DOHH2 (cell line): ENCODE data around the gene LDLRAD1.
"Not testable (repeated sequence)": the region's sequence is repeated elsewhere in the genome, so short reads cannot be mapped to it uniquely, and the experiment has no call there.

Experiments used
- H3F3A ChIP-seq: fragments of 200-600 bp; sonication (generic), shearing (Covaris generic); 2 replicates; pipeline ENCODE4 v1.6.0; 2016; ENCODE audit warnings: antibody characterized with exemption, mild to moderate bottlenecking; ENCODE audit not compliant: control insufficient read depth, insufficient read depth
- H3K27ac ChIP-seq: fragments of 200-600 bp; sonication (generic); 2 replicates; pipeline ENCODE4 v1.5.1; 2014; ENCODE audit warnings: low read depth, mild to moderate bottlenecking, low read length, moderate library complexity
- H3K27me3 ChIP-seq: fragments of 200-600 bp; sonication (generic); 2 replicates; pipeline ENCODE4 v1.6.1; 2014; ENCODE audit warnings: mild to moderate bottlenecking, low read length, mixed read lengths; ENCODE audit not compliant: control insufficient read depth
- H3K36me3 ChIP-seq: fragments of 200-600 bp; sonication (generic); 2 replicates; pipeline ENCODE4 v1.6.1; 2014; ENCODE audit warnings: mild to moderate bottlenecking, low read length, moderate library complexity, mixed read lengths; ENCODE audit not compliant: control insufficient read depth
- H3K4me1 ChIP-seq: fragments of 200-600 bp; sonication (generic); 2 replicates; pipeline ENCODE4 v1.6.1; 2014; ENCODE audit warnings: mild to moderate bottlenecking, low read length, mixed read lengths; ENCODE audit not compliant: control insufficient read depth
- H3K4me2 ChIP-seq: fragments of 200-600 bp; sonication (generic); 2 replicates; pipeline ENCODE4 v1.6.0; 2014; ENCODE audit warnings: mild to moderate bottlenecking, low read length, moderate library complexity
- H3K4me3 ChIP-seq: fragments of 200-600 bp; sonication (generic); 2 replicates; pipeline ENCODE4 v1.5.1; 2014; ENCODE audit warnings: mild to moderate bottlenecking, low read length, mixed read lengths
- H3K79me2 ChIP-seq: fragments of 200-600 bp; sonication (generic); 2 replicates; pipeline ENCODE4 v1.6.1; 2014; ENCODE audit warnings: mild to moderate bottlenecking, low read length, mixed read lengths; ENCODE audit not compliant: control insufficient read depth
- H3K9me2 ChIP-seq: fragments of 200-600 bp; sonication (generic); replicated peaks from 2 replicates; pipeline ENCODE4 v1.6.1; 2014; ENCODE audit warnings: mild to moderate bottlenecking, low read length, mixed read lengths; ENCODE audit not compliant: control insufficient read depth
- H3K9me3 ChIP-seq: fragments of 200-600 bp; sonication (generic); 2 replicates; pipeline ENCODE4 v1.6.1; 2014; ENCODE audit warnings: antibody characterized with exemption, low read length, mixed read lengths; ENCODE audit not compliant: control insufficient read depth, insufficient read depth
- H4K20me1 ChIP-seq: fragments of 200-600 bp; sonication (generic); 2 replicates; pipeline ENCODE4 v1.6.0; 2014; ENCODE audit warnings: low read depth, mild to moderate bottlenecking, antibody characterized with exemption, low read length, moderate library complexity; ENCODE audit not compliant: control insufficient read depth, insufficient read depth
- CTCF ChIP-seq: fragments of 200-600 bp; sonication (generic); IDR thresholded peaks from one replicate; pipeline ENCODE4 v1.5.1; 2014; ENCODE audit warnings: antibody characterized with exemption, mild to moderate bottlenecking, low read depth, low read length; ENCODE audit not compliant: poor library complexity, severe bottlenecking
- EZH2phosphoT487 ChIP-seq: fragments of 200-600 bp; sonication (generic); IDR thresholded peaks from 2 replicates; pipeline ENCODE4 v1.6.1; 2017; ENCODE audit warnings: borderline replicate concordance, mild to moderate bottlenecking, antibody characterized with exemption, low read length, moderate library complexity, mixed read lengths

LDLRAD1 gene

DNA sequence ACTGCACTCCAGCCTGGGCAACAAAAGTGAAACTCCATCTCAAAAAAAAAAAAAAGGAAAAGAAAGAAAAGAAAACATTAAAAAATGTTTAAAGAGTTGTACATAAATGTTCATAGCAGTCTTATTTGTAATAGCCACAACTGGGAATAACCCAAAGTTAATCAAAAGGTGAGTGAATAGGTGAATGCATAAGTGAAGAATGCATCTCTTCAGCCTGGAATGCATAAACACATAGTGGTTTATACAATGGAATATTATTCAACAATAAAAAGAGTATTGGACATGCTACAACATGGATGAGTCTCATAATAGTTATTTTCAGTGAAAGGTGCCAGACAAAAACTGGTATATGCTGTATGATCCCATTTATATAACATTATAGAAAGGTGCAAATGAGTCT, 18.1 kb downstream of the LDLRAD1 start:
- H3K79me2 ChIP-seq = no peaks in the 10 kb centered on the region
- H3K4me1 ChIP-seq = no peaks in the 10 kb centered on the region
- no peaks in the 10 kb centered on the region for H3K9me3 ChIP-seq
- H4K20me1 ChIP-seq = no peaks in the 10 kb centered on the region
- H3K4me2 ChIP-seq = no peak overlapping the region
- no peaks in the 10 kb centered on the region for H3K36me3 ChIP-seq
- no peaks in the 10 kb centered on the region for H3F3A ChIP-seq
- H3K27me3 ChIP-seq = no peaks in the 10 kb centered on the region
- no peak overlapping the region for H3K27ac ChIP-seq
- no peak overlapping the region for H3K4me3 ChIP-seq
- no peaks in the 10 kb centered on the region for H3K9me2 ChIP-seq
- TF ChIP-seq EZH2phosphoT487 (no peak), CTCF (no peak)

DNA sequence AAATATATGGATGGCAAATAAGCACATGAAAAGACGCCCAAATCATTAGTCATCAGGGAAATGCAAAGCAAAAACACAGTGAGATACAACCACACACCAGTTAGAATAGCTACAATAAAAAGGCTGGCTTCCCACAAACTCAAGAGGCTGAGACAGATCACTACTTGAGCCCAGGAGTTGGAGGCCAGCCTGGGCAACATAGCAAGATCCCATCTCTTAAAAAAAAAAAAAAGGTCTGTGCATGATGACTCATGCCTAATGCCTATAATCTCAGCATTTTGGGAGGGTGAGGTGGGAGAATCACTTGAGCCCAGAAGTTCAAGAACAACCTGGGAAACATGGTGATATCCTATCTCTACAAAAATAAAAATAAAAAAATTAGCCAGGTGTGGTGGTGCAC, 19.8 kb downstream of the LDLRAD1 start:
- H4K20me1 ChIP-seq = no peaks in the 10 kb centered on the region
- no peak overlapping the region for H3K4me3 ChIP-seq
- H3K9me2 ChIP-seq = no peaks in the 10 kb centered on the region
- no peaks in the 10 kb centered on the region for H3K9me3 ChIP-seq
- TF ChIP-seq CTCF (no peak), EZH2phosphoT487 (no peak)
- no peaks in the 10 kb centered on the region for H3K79me2 ChIP-seq
- H3K4me2 ChIP-seq = no peak overlapping the region
- no peaks in the 10 kb centered on the region for H3K36me3 ChIP-seq
- no peaks in the 10 kb centered on the region for H3K4me1 ChIP-seq
- H3K27ac ChIP-seq = no peak overlapping the region
- H3F3A ChIP-seq = no peaks in the 10 kb centered on the region
- H3K27me3 ChIP-seq = no peaks in the 10 kb centered on the region

DNA sequence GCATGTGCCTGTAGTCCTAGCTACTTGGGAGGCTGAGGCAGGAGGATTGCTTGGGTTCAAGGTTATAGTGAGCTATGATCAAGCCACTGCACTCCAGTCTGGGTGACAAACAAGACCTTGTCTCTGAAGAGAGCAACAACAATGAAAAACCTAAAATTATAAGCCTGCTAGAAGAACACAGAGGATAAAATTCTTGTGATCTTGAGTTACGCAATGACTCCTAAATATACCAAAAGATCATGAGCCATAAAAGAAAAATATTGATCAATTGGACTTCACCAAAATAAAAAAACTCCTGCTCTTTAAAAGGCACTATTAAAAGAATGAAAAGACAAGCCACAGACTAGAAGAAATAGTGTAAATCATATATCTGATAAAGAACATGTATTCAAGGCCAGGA, 22.3 kb downstream of the LDLRAD1 start:
- H3K9me3 ChIP-seq = peaks cover 13% of the 10 kb centered on the region

DNA sequence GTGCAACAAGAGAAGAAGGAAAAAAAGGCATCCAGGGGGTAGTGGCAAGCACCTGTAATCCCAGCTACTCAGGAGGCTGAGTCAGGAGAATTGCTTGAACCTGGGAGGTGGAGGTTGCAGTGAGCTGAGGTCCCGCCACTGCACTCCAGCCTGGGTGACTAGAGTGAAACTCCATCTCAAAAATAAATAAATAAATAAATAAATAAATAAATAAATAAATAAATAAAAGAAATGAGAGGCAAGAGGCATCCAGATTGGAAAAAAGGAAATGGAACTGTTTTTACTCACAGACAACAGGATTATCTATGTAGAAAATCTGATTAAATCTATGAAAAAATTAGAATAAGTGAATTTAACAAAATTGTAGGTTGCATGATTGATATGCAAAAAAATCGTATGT, 23.5 kb downstream of the LDLRAD1 start:
- not testable (repeated sequence) for H3F3A ChIP-seq, H3K9me2 ChIP-seq, H3K4me3 ChIP-seq, H3K27me3 ChIP-seq, H3K27ac ChIP-seq, H3K36me3 ChIP-seq, H3K79me2 ChIP-seq, H3K4me2 ChIP-seq, H3K4me1 ChIP-seq, H4K20me1 ChIP-seq
- H3K9me3 ChIP-seq = peaks cover 13% of the 10 kb centered on the region

More for the DNA sequence above, 22.3 kb downstream of the LDLRAD1 start:
- TF ChIP-seq CTCF = no peak
- Histone ChIP-seq H3K4me2 (no peak overlapping the region), H3K27me3 (no peaks in the 10 kb centered on the region), H3K9me2 (no peaks in the 10 kb centered on the region), H3K4me3 (no peak overlapping the region), H3K27ac (no peak overlapping the region), H3K4me1 (no peaks in the 10 kb centered on the region), H3F3A (no peaks in the 10 kb centered on the region), H3K36me3 (no peaks in the 10 kb centered on the region), H4K20me1 (no peaks in the 10 kb centered on the region), H3K79me2 (no peaks in the 10 kb centered on the region)
